Left lung (tissue), 10 donors: ENCODE measurements around the gene CFAP141. TPM values are rescaled to one million over a fixed set of nuclear protein-coding genes. Genes with fewer than 3 reads are reported as not detected.

Experiments
- ATAC-seq: fragments of 200-7000 bp; cut with Tn5 transposase; one replicate; pipeline ENCODE4 v1.9.1; 2020; ENCODE audit warnings: moderate library complexity
- DNase-seq, 4 donors: peaks; one replicate each; pipeline ENCODE4 v3.0.0-alpha.2; 2013 to 2020
- H3K27ac ChIP-seq, 2 donors: fragments of 200-600 bp; sonication (generic) in 1 of 2; one replicate each; pipeline versions ENCODE4 v1.5.0 to v1.8.0; 2020 to 2021
- H3K27me3 ChIP-seq, 2 donors: fragments of 200-600 bp; sonication (generic) in 1 of 2; one replicate each; pipeline versions ENCODE4 v1.5.0 to v1.8.0; 2020 to 2021
- H3K36me3 ChIP-seq, 2 donors: fragments of 200-600 bp; sonication (generic) in 1 of 2; one replicate each; pipeline versions ENCODE4 v1.5.0 to v1.8.0; 2020 to 2021
- H3K4me1 ChIP-seq, 2 donors: fragments of 200-600 bp; one replicate each; pipeline ENCODE4 v1.8.0; 2021
- H3K4me3 ChIP-seq, 2 donors: fragments of 200-600 bp; sonication (generic) in 1 of 2; one replicate each; pipeline versions ENCODE4 v1.5.0 to v1.8.0; 2020 to 2021; ENCODE audit warnings: mild to moderate bottlenecking in 1 of 2
- H3K9me3 ChIP-seq, 2 donors: fragments of 200-600 bp; sonication (generic) in 1 of 2; one replicate each; pipeline versions ENCODE4 v1.5.0 to v1.8.0; 2020 to 2021
- CTCF ChIP-seq, 2 donors: fragments of 200-600 bp; sonication (generic) in 1 of 2; IDR thresholded peaks; one replicate each; pipeline versions ENCODE4 v1.5.0 to v1.8.0; 2021; ENCODE audit warnings: antibody characterized with exemption in 2 of 2
- intact Hi-C, 2 donors: fragments of 100-400 bp; cut with DNase I; formaldehyde crosslinking; loops; one replicate each; pipeline versions ENCODE4 v1.11.2 to v1.14.2; 2022
- polyA plus RNA-seq, 6 donors: library from polyadenylated mRNA; unstranded; fragments of 120-200 nt; gene quantifications; one replicate each; pipeline ENCODE4 v1.2.1, GENCODE V29; 2013; ENCODE audit not compliant: insufficient read length in 6 of 6
- total RNA-seq, 2 donors: library from RNA; stranded (reverse); fragmentation: NEBNext Ultra II Directional; extraction: Animal tissue kit (Norgen Biotek cat#: 25700); gene quantifications; one replicate each; pipeline ENCODE4 v1.2.1, GENCODE V29; 2021
- donor health status: DM: no; HTN: yes; CAD: no.
- donor health status: DM: no; HTN: no; CAD: no.

CFAP141 gene
- total and polyA plus RNA-seq, 8 donors = 0.52 to 4.4 (median 2.2) TPM; not detected in 2

DNA sequence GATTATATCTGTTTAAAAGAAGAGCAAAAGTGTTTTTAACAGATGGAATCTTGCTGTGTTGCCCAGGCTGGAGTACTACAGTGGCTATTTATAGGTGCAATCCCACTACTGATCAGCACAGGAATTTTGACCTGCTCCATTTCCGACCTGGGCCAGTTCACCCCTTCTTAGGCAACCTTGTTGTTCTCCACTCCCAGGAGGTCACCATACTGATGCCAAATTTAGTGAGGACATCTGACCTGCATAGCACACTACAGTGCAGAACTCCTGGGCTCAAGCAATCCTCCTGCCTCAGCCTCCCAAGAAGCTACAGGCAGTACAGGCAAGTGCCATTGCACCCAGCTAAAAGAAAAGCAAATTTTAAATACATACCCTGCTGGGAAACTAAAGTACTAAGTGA lies 39.9 kb downstream of the CFAP141 start:
- H3K27me3 ChIP-seq = no peaks in the 10 kb centered on the region
- no peak for TF ChIP-seq CTCF (IDR thresholded peaks at IDR 0.05)
- ATAC-seq (no peak), DNase-seq (no peak)
- H3K36me3 ChIP-seq = peaks cover 7 to 100% of the 10 kb centered on the region in 2 donors
- H3K27ac ChIP-seq = no peak overlapping the region
- H3K4me1 ChIP-seq = peaks cover 0 to 13% of the 10 kb centered on the region in 2 donors
- intact Hi-C loops = no loop called here
- H3K9me3 ChIP-seq = no peaks in the 10 kb centered on the region
- H3K4me3 ChIP-seq = no peak overlapping the region

- Histone ChIP-seq H3K4me3 (no peak overlapping the region), H3K27ac (peak overlapping the region in 1 of 2 donors; percentile 76), H3K36me3 (peaks cover 2 to 100% of the 10 kb centered on the region in 2 donors), H3K27me3 (no peaks in the 10 kb centered on the region), H3K4me1 (peaks cover 13 to 67% of the 10 kb centered on the region in 2 donors), H3K9me3 (no peaks in the 10 kb centered on the region)
- intact Hi-C loops = no loop called here
- ATAC-seq = no peak
- TF ChIP-seq CTCF (IDR thresholded peaks at IDR 0.05) = no peak
- DNase-seq = no peak
These were observed 46.6 kb downstream of the CFAP141 start for GRCh38 chr1:154159554-154159953.

- Histone ChIP-seq H3K4me3 (no peak overlapping the region), H3K27ac (peak overlapping the region; percentile 47 to 76), H3K27me3 (no peaks in the 10 kb centered on the region), H3K9me3 (no peaks in the 10 kb centered on the region), H3K4me1 (peaks cover 13 to 75% of the 10 kb centered on the region in 2 donors), H3K36me3 (peaks cover 2 to 92% of the 10 kb centered on the region in 2 donors)
- no peak for TF ChIP-seq CTCF (IDR thresholded peaks at IDR 0.05)
- DNase-seq (no peak), ATAC-seq (no peak)
- intact Hi-C loops = no loop called here
These were observed 47.6 kb downstream of the CFAP141 start for GRCh38 chr1:154158307-154159125.

GRCh38 chr1:154157520-154158306 lies 48.4 kb downstream of the CFAP141 start:
- Histone ChIP-seq H3K27ac (peak overlapping the region; percentile 47 to 76), H3K27me3 (no peaks in the 10 kb centered on the region), H3K36me3 (peaks cover 2 to 84% of the 10 kb centered on the region in 2 donors), H3K4me3 (no peak overlapping the region), H3K4me1 (peaks cover 13 to 73% of the 10 kb centered on the region in 2 donors), H3K9me3 (no peaks in the 10 kb centered on the region)
- intact Hi-C loops = no loop called here
- TF ChIP-seq CTCF (IDR thresholded peaks at IDR 0.05) = no peak
- DNase-seq (peak in 2 of 4 donors; percentile 30 to 56), ATAC-seq (peak; percentile 81)

DNA sequence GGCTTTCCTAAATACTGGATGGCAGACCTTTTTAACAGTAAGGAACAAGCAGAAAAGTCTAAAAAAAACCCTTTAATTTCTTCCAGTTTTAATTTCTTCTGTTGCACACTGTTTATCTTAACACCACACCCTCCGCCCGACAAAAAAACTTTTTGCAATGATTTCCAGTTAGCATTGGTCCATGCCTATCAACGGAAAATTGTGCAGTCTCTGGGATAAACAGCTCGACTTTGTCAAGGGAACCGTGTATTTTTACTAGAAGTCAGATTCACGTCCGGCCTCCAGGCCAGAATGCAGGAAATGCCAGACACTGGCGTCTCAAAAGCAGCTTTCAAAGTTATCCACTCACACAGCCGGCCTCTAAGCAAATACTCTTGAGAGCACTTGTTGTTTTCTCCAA lies 50.9 kb downstream of the CFAP141 start:
- H3K36me3 ChIP-seq = peaks cover 0 to 60% of the 10 kb centered on the region in 2 donors
- DNase-seq = peak in 3 of 4 donors; percentile 56 to 78 (median 63)
- H3K27me3 ChIP-seq = no peaks in the 10 kb centered on the region
- no peaks in the 10 kb centered on the region for H3K9me3 ChIP-seq
- H3K4me3 ChIP-seq = no peak overlapping the region
- TF ChIP-seq CTCF (IDR thresholded peaks at IDR 0.05) = no peak
- peak; percentile 81 for ATAC-seq
- peaks cover 13 to 66% of the 10 kb centered on the region in 2 donors for H3K4me1 ChIP-seq
- peak overlapping the region; percentile 76 to 85 for H3K27ac ChIP-seq
- intact Hi-C loops = no loop called here
